Fibroblast of the conjunctiva (primary cell): ENCODE measurements around the gene ESPN.
"Not testable (repeated sequence)": the region's sequence is repeated elsewhere in the genome, so short reads cannot be mapped to it uniquely, and the experiment has no call there.

Experiments
- DNase-seq: peaks from one replicate; pipeline ENCODE4 v3.0.0-alpha.2; 2010; ENCODE audit warnings: low read depth

Gene ESPN

GRCh38 chr1:6428453-6428852, 3.9 kb downstream of the ESPN start:
- not testable (repeated sequence) for DNase-seq

- DNase-seq: not testable (repeated sequence)
Measured at GRCh38 chr1:6429660-6430411, 5.3 kb downstream of the ESPN start.

GRCh38 chr1:6431645-6432579, 7.3 kb downstream of the ESPN start:
- not testable (repeated sequence) for DNase-seq

- no peak for DNase-seq
Measured at GRCh38 chr1:6434186-6434585, 9.6 kb downstream of the ESPN start.

GRCh38 chr1:6435129-6435528, 10.6 kb downstream of the ESPN start:
- no peak for DNase-seq

GRCh38 chr1:6435547-6435946, 11.0 kb downstream of the ESPN start:
- no peak for DNase-seq

- DNase-seq: not testable (repeated sequence)
Measured at GRCh38 chr1:6436277-6436676, 11.7 kb downstream of the ESPN start.

- not testable (repeated sequence) for DNase-seq
Measured at GRCh38 chr1:6437012-6437700, 12.6 kb downstream of the ESPN start.

GRCh38 chr1:6438047-6438525, 13.5 kb downstream of the ESPN start:
- DNase-seq: peak; percentile 20

GRCh38 chr1:6440198-6441126, 15.9 kb downstream of the ESPN start:
- DNase-seq: no peak

GRCh38 chr1:6441586-6441985, 17.0 kb downstream of the ESPN start:
- DNase-seq: no peak

- DNase-seq: no peak
Measured at GRCh38 chr1:6443339-6444115, 19.0 kb downstream of the ESPN start.

GRCh38 chr1:6444377-6444776, 19.8 kb downstream of the ESPN start:
- DNase-seq: no peak

- DNase-seq: no peak
Measured at GRCh38 chr1:6445062-6445763, 20.6 kb downstream of the ESPN start.

- DNase-seq: not testable (repeated sequence)
Measured at GRCh38 chr1:6445929-6446328, 21.4 kb downstream of the ESPN start.

- DNase-seq: no peak
Measured at GRCh38 chr1:6446665-6447015, 22.1 kb downstream of the ESPN start.

- DNase-seq: no peak
Measured at GRCh38 chr1:6447016-6447817, 22.6 kb downstream of the ESPN start.

- DNase-seq: no peak
Measured at GRCh38 chr1:6447818-6448748, 23.5 kb downstream of the ESPN start.
